Transverse colon (tissue), 4 donors: ENCODE data around the gene COL1A1. TPM values are rescaled to one million over a fixed set of nuclear protein-coding genes. Genes with fewer than 3 reads are reported as not detected.

Experiments
- DNase-seq: peaks from one replicate; pipeline ENCODE4 v3.0.0-alpha.2; 2019
- H3K27ac ChIP-seq, 4 donors: fragments of 200-600 bp; sonication (generic); 2 replicates each; pipeline ENCODE4 v1.5.1; 2016 to 2018; ENCODE audit warnings: inconsistent platforms in 4 of 4
- H3K27me3 ChIP-seq: fragments of 200-600 bp; sonication (generic); 2 replicates; pipeline ENCODE4 v1.5.1; 2017; ENCODE audit warnings: inconsistent platforms
- H3K36me3 ChIP-seq, 4 donors: fragments of 200-600 bp; sonication (generic); 2 replicates each; pipeline ENCODE4 v1.5.1; 2017 to 2019; ENCODE audit warnings: inconsistent platforms in 4 of 4
- H3K4me1 ChIP-seq, 4 donors: fragments of 200-600 bp; sonication (generic); 2 replicates each; pipeline ENCODE4 v1.5.1; 2017 to 2020; ENCODE audit warnings: inconsistent platforms in 4 of 4
- H3K4me3 ChIP-seq, 4 donors: fragments of 200-600 bp; sonication (generic); 1 replicate in 1 of 4; 2 replicates in 3 of 4; pipeline versions ENCODE4 v1.5.1 to v1.6.1; 2017 to 2019; ENCODE audit warnings: inconsistent platforms in 4 of 4
- H3K9me3 ChIP-seq, 2 donors: fragments of 200-600 bp; sonication (generic); 2 replicates each; pipeline ENCODE4 v1.5.1; 2017 to 2019; ENCODE audit warnings: inconsistent platforms in 2 of 2
- EP300 ChIP-seq: sonication (generic); formaldehyde crosslinking; IDR thresholded peaks from one replicate; pipeline ENCODE4 v1.6.1; 2017; ENCODE audit warnings: antibody characterized with exemption, low read depth
- POLR2A ChIP-seq: fragments of 450-650 bp; IDR thresholded peaks from one replicate; pipeline ENCODE4 v1.6.1; 2016; ENCODE audit warnings: antibody characterized with exemption, mild to moderate bottlenecking, moderate library complexity
- POLR2AphosphoS5 ChIP-seq, 3 donors: sonication (generic); formaldehyde crosslinking; IDR thresholded peaks; one replicate each; pipeline ENCODE4 v1.6.1; 2016; ENCODE audit warnings: antibody characterized with exemption in 3 of 3
- WGBS, 2 donors: methylation state at CpG; one replicate each; pipeline ENCODE4 v1.1.5; 2018; ENCODE audit warnings: low coverage in 1 of 2; 5-methylcytosine and 5-hydroxymethylcytosine counted together
- in situ Hi-C, 4 donors: fragments of 200-750 bp; cut with MboI; loops; one replicate each; pipeline versions ENCODE4 v1.15.0 to v1.15.1; 2017; ENCODE audit warnings: low sequenced_read_pairs in 3 of 4, low pct_ligation_motif_present in 1 of 4, low pct_unique_long_range_greater_than_20kb in 1 of 4
- intact Hi-C: fragments of 100-400 bp; cut with DNase I; formaldehyde crosslinking; loops from one replicate; pipeline ENCODE4 v1.15.1; 2023; ENCODE audit warnings: low total_unique reads
- total RNA-seq, 4 donors: library from RNA; depleted of rRNA; stranded (reverse); fragments of >200 nt; gene quantifications; one replicate each; pipeline ENCODE4 v1.1.0, GENCODE V29; 2016
- TF ChIP-seq, protein P1 (sequence below), 5 experiments: fragments of 200-600 bp in 3 of 5; fragments of 450-650 bp in 2 of 5; sonication (generic) in 3 of 5; IDR thresholded peaks; 1 replicate in 2 of 5; 2 replicates in 3 of 5; pipeline ENCODE4 v1.5.1; 2016 to 2017; ENCODE audit warnings: antibody characterized with exemption in 5 of 5, inconsistent platforms in 3 of 5, mild to moderate bottlenecking in 2 of 5, moderate library complexity in 1 of 5

Gene COL1A1
- total RNA-seq, 4 donors from 2014 or later, result 13.0 to 210 (median 79.8) TPM

- Histone ChIP-seq H3K27ac (no peak overlapping the region), H3K27me3 (no peaks in the 10 kb centered on the region), H3K9me3 (no peaks in the 10 kb centered on the region), H3K4me1 (peaks cover 7 to 23% (median 15%) of the 10 kb centered on the region in 4 donors), H3K36me3 (no peaks in the 10 kb centered on the region), H3K4me3 (no peak overlapping the region)
- in situ Hi-C loops (no loop called here), intact Hi-C loops (no loop called here)
- TF ChIP-seq EP300 (no peak), POLR2AphosphoS5 (IDR thresholded peaks at IDR 0.05) (no peak), POLR2A (no peak)
- TF ChIP-seq, protein P1, sequence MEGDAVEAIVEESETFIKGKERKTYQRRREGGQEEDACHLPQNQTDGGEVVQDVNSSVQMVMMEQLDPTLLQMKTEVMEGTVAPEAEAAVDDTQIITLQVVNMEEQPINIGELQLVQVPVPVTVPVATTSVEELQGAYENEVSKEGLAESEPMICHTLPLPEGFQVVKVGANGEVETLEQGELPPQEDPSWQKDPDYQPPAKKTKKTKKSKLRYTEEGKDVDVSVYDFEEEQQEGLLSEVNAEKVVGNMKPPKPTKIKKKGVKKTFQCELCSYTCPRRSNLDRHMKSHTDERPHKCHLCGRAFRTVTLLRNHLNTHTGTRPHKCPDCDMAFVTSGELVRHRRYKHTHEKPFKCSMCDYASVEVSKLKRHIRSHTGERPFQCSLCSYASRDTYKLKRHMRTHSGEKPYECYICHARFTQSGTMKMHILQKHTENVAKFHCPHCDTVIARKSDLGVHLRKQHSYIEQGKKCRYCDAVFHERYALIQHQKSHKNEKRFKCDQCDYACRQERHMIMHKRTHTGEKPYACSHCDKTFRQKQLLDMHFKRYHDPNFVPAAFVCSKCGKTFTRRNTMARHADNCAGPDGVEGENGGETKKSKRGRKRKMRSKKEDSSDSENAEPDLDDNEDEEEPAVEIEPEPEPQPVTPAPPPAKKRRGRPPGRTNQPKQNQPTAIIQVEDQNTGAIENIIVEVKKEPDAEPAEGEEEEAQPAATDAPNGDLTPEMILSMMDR (IDR thresholded peaks at IDR 0.05), result no peak
- no peak for DNase-seq
- 40 to 91% methylated on average over 1 to 11 of the region's 11 CpGs for WGBS, 2 donors
These were observed 29.3 kb downstream of the COL1A1 start for GRCh38 chr17:50172130-50172529.

DNA sequence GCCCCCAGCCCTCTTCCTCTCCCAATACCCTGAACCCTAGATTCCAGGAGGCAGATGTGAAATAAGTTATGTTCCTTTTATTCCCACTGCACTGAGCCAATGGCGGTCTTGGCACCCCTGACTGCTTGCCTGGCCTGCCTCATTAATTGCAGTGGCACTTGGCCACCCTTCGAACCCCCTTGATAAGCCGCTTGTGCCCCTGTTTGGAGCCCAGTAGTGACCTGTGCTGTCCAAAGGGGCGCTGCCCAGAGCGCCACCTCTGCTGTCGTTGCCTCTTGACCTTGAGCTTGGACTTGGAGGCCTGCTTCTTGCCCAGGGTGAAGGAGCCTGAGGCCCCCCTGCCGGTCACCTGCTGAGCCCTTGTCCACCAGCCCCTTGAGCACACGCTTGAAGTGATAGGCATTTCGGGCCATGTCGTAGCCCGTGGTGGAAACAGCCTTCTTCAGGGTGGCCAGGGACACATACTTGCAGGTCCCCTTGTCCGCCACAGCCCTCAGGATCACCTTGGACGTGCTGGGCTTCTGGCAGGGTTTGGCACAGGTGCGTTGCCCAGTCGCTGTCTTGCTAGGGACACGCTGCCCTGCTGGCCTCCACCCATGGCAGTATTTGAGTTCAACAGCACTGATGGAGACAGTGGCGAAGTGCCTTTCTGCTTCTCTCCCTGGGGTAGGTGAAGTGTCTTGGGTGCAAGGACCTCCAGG is 29.9 kb downstream of the COL1A1 start:
- Histone ChIP-seq H3K9me3 (no peaks in the 10 kb centered on the region), H3K36me3 (no peaks in the 10 kb centered on the region), H3K4me1 (peaks cover 5 to 22% (median 9%) of the 10 kb centered on the region in 4 donors), H3K27me3 (no peaks in the 10 kb centered on the region), H3K4me3 (no peak overlapping the region), H3K27ac (no peak overlapping the region)
- intact Hi-C loops (no loop called here), in situ Hi-C loops (no loop called here)
- TF ChIP-seq EP300 (no peak), POLR2A (no peak), POLR2AphosphoS5 (IDR thresholded peaks at IDR 0.05) (no peak)
- TF ChIP-seq, protein P1 (IDR thresholded peaks at IDR 0.05), result no peak
- 90% methylated on average over 17 of the region's 17 CpGs; no CpG with 5 or more reads in 1 of the 2 donors for WGBS, 2 donors
- no peak for DNase-seq

DNA sequence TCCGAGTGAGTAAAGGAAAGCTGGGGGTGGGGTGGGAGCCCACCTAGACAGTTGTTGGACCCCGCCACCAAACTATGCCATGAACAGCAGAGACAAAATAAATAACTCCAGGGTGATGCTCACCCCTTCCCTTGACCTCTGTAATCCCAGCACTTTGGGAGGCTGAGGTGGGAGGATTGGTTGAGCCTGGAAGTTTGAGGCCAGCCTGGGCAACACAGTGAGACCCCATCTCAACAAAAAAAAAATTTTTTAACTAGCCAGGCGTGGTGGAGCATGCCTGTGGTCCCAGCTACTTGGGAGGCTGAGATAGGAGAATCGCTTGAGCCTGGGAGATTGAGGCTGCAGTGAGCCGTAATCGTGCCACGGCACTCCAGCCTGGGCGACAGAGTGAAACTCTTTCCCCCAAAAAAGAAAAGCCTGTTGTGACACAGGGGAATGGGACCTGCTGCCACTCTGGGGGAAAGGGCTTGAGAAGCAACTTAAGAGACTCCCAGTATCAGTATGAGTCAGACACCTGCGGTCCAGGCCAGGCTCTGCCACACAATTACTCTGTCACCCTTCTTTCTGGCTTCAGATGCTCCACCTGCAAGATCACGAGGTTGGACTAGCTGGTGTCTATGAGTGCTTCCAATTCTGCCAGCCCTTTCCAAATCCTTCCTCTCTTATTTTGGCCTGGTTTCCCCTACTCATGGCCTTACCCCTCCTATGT is 30.6 kb downstream of the COL1A1 start:
- H3K36me3 ChIP-seq, result no peaks in the 10 kb centered on the region
- no peak overlapping the region for H3K27ac ChIP-seq
- peaks cover 4 to 19% (median 8%) of the 10 kb centered on the region in 4 donors for H3K4me1 ChIP-seq
- intact Hi-C loops, result no loop called here
- TF ChIP-seq, protein P1 (IDR thresholded peaks at IDR 0.05), result no peak
- TF ChIP-seq EP300 (no peak), POLR2AphosphoS5 (IDR thresholded peaks at IDR 0.05) (no peak), POLR2A (no peak)
- H3K27me3 ChIP-seq, result no peaks in the 10 kb centered on the region
- WGBS, 2 donors, result 82% methylated on average over 10 of the region's 10 CpGs; no CpG with 5 or more reads in 1 of the 2 donors
- no peak for DNase-seq
- H3K4me3 ChIP-seq, result no peak overlapping the region
- in situ Hi-C loops, result no loop called here
- H3K9me3 ChIP-seq, result no peaks in the 10 kb centered on the region

- no peak for DNase-seq
- no peak overlapping the region for H3K27ac ChIP-seq
- H3K9me3 ChIP-seq, result no peaks in the 10 kb centered on the region
- no peaks in the 10 kb centered on the region for H3K27me3 ChIP-seq
- peaks cover 0 to 15% (median 3%) of the 10 kb centered on the region in 4 donors for H3K4me1 ChIP-seq
- H3K4me3 ChIP-seq, result no peak overlapping the region
- TF ChIP-seq, protein P1 (IDR thresholded peaks at IDR 0.05), result no peak
- TF ChIP-seq POLR2AphosphoS5 (IDR thresholded peaks at IDR 0.05), result no peak
- no peak for TF ChIP-seq POLR2A
- TF ChIP-seq EP300, result no peak
- intact Hi-C loops (loop anchor here (1.0 kb wide), 1 partner anchor 126 kb away; no protein-coding TSS in a partner anchor), in situ Hi-C loops (no loop called here)
- no peaks in the 10 kb centered on the region for H3K36me3 ChIP-seq
- 87 to 100% methylated on average over 2 to 8 of the region's 9 CpGs for WGBS, 2 donors
These were observed 31.5 kb downstream of the COL1A1 start for GRCh38 chr17:50169881-50170459.
